Right cardiac atrium (tissue), 5 donors: Measurements from ENCODE around the gene ZNF716. TPM values are rescaled to one million over a fixed set of nuclear protein-coding genes. Genes with fewer than 3 reads are reported as not detected.
"Not testable (repeated sequence)": the region's sequence is repeated elsewhere in the genome, so short reads cannot be mapped to it uniquely, and the experiment has no call there.

Source experiments
- ATAC-seq, 2 donors: fragments of 200-7000 bp; cut with Tn5 transposase; one replicate each; pipeline versions ENCODE4 v1.8.0 to v1.9.1; 2020; ENCODE audit warnings: moderate library complexity in 2 of 2, mild to moderate bottlenecking in 1 of 2
- DNase-seq, 3 donors: peaks; one replicate each; pipeline ENCODE4 v3.0.0-alpha.2; 2020
- H3K27ac ChIP-seq: one replicate; pipeline ENCODE4 v1.5.1; 2013; ENCODE audit warnings: mild to moderate bottlenecking, low read length, control low read depth, moderate library complexity
- H3K27me3 ChIP-seq: one replicate; pipeline ENCODE4 v1.6.1; 2013; ENCODE audit not compliant: control insufficient read depth, insufficient read depth
- H3K4me1 ChIP-seq: one replicate; pipeline ENCODE4 v1.6.1; 2013; ENCODE audit warnings: low read length; ENCODE audit not compliant: control insufficient read depth, insufficient read depth
- H3K4me3 ChIP-seq: one replicate; pipeline ENCODE4 v1.5.1; 2013; ENCODE audit warnings: low read length, control low read depth
- H3K9me3 ChIP-seq: one replicate; pipeline ENCODE4 v1.6.1; 2013; ENCODE audit warnings: low read length; ENCODE audit not compliant: control insufficient read depth
- WGBS: extraction: QIAGEN DNeasy Blood & Tissue Kit; methylation state at CpG from one replicate; pipeline ENCODE4 v1.1.7; 2013; 5-methylcytosine and 5-hydroxymethylcytosine counted together
- intact Hi-C, 4 donors: fragments of 100-400 bp; cut with DNase I; formaldehyde crosslinking; loops; one replicate each; pipeline versions ENCODE4 v1.11.0 to v1.14.0; 2022 to 2023
- polyA plus RNA-seq: library from polyadenylated mRNA; stranded (reverse); fragments of 200-250 nt; gene quantifications from one replicate; pipeline ENCODE4 v1.2.3, GENCODE V29; 2013
- total RNA-seq, 4 donors: library from RNA; stranded (reverse); fragmentation: NEBNext Ultra II Directional; extraction: Animal tissue kit (Norgen Biotek cat#: 25700); gene quantifications; one replicate each; pipeline ENCODE4 v1.2.1, GENCODE V29; 2021
- donor health status: healthy with polysubstance abuse.
- donor health status: DM: no; HTN: yes; CAD: no.
- donor health status: DM: no; HTN: no; CAD: no.
- donor health status: DM: no; HTN: yes; CAD: no; lungs with severe emphysema.
- donor health status: DM: yes; HTN: yes; CAD: no.

ZNF716 gene
- total and polyA plus RNA-seq, 5 donors = not detected

DNA sequence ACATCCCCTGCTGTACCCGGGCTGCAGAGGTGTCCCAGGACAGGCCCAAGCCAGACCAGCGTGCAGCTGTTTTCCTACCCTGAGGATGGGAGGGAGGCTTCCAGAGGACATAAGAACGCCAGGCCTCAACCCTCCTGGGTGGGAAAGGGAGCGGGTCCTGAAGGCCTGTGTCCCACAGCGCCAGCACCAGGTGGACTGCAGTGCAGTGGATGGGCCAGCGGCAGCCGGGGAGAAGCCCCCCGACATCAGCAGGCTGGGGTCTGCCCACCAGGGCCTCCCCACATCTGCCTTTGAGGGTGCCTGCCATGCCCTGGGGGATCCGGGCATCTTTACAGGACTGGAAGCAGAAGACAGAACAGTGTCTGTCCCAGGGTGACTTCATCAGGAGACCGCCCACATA, 22.8 kb upstream of the ZNF716 start:
- DNase-seq (no peak), ATAC-seq (no peak)
- intact Hi-C loops = no loop called here
- H3K27ac ChIP-seq = no peak overlapping the region
- H3K9me3 ChIP-seq = no peaks in the 10 kb centered on the region
- no peaks in the 10 kb centered on the region for H3K27me3 ChIP-seq
- no peak overlapping the region for H3K4me3 ChIP-seq
- 91% methylated on average over 10 of the region's 10 CpGs for WGBS
- H3K4me1 ChIP-seq = no peaks in the 10 kb centered on the region

- no peak overlapping the region for H3K4me3 ChIP-seq
- H3K9me3 ChIP-seq = no peaks in the 10 kb centered on the region
- ATAC-seq (no peak), DNase-seq (no peak)
- no peaks in the 10 kb centered on the region for H3K27me3 ChIP-seq
- intact Hi-C loops = no loop called here
- no peaks in the 10 kb centered on the region for H3K4me1 ChIP-seq
- 79% methylated on average over 8 of the region's 8 CpGs for WGBS
- no peak overlapping the region for H3K27ac ChIP-seq
Observed at GRCh38 chr7:57427594-57427993, 22.4 kb upstream of the ZNF716 start.

DNA sequence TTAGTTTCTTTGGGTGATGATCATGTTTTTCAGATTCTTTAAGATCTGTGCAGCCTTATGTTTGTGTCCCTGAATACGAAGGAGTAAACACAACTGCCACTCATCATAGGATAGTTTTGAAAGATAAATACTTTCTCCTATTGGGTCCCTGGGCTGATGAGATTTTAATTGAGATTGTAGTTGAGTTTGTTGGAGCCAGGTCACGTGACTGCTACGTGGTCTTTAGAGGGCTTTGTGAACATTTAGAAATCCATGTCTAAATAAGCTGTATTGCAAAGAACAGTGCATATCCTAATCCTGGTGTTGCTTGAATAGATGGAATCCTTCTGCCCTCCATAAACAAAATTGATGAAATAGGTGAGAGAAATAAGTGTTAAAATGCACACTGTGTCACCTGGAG, 17.4 kb upstream of the ZNF716 start:
- 42% methylated on average over 3 of the region's 3 CpGs for WGBS
- intact Hi-C loops = no loop called here
- no peaks in the 10 kb centered on the region for H3K4me1 ChIP-seq

DNA sequence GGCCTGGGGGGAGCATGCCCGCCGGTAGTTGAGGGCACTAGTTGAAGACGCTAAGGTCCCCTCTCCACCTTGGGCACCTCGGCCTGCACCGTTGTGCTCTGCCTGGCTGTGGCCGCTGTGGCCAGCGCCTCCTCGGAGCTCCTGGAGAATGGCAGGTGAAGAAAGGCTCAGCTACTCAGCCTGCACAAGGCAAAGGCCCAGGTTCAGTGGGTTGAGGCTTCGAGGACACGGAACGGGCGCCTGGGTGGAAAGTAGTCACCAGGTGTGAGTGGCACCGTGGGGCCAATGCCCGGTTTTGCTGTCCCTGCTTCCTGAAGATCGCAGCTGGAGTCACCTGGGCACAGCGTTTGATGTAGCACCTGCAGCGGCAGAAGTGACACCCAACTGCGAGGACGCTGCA, 12.4 kb upstream of the ZNF716 start:
- intact Hi-C loops = no loop called here
- Histone ChIP-seq H3K4me1 (no peaks in the 10 kb centered on the region), H3K27ac (no peak overlapping the region), H3K4me3 (no peak overlapping the region), H3K27me3 (no peaks in the 10 kb centered on the region), H3K9me3 (no peaks in the 10 kb centered on the region)
- ATAC-seq (no peak), DNase-seq (no peak)
- 88% methylated on average over 19 of the region's 19 CpGs for WGBS

More for the DNA sequence above, 17.4 kb upstream of the ZNF716 start:
- Histone ChIP-seq H3K4me3 (no peak overlapping the region), H3K27ac (no peak overlapping the region), H3K27me3 (no peaks in the 10 kb centered on the region), H3K9me3 (no peaks in the 10 kb centered on the region)
- ATAC-seq (no peak), DNase-seq (no peak)

GRCh38 chr7:57438244-57438643, 11.7 kb upstream of the ZNF716 start:
- H3K4me1 ChIP-seq = no peaks in the 10 kb centered on the region
- no peaks in the 10 kb centered on the region for H3K27me3 ChIP-seq
- intact Hi-C loops = no loop called here
- WGBS = 72% methylated on average over 7 of the region's 7 CpGs
- no peak overlapping the region for H3K27ac ChIP-seq
- peak in 1 of 2 donors; percentile 20 for ATAC-seq
- DNase-seq = no peak
- peaks cover 2% of the 10 kb centered on the region for H3K9me3 ChIP-seq
- no peak overlapping the region for H3K4me3 ChIP-seq

GRCh38 chr7:57443567-57443966, 6.4 kb upstream of the ZNF716 start:
- DNase-seq (no peak), ATAC-seq (no peak)
- intact Hi-C loops = no loop called here
- no peaks in the 10 kb centered on the region for H3K27me3 ChIP-seq
- H3K4me1 ChIP-seq = no peaks in the 10 kb centered on the region
- no peak overlapping the region for H3K4me3 ChIP-seq
- no peak overlapping the region for H3K27ac ChIP-seq
- H3K9me3 ChIP-seq = peaks cover 2% of the 10 kb centered on the region

DNA sequence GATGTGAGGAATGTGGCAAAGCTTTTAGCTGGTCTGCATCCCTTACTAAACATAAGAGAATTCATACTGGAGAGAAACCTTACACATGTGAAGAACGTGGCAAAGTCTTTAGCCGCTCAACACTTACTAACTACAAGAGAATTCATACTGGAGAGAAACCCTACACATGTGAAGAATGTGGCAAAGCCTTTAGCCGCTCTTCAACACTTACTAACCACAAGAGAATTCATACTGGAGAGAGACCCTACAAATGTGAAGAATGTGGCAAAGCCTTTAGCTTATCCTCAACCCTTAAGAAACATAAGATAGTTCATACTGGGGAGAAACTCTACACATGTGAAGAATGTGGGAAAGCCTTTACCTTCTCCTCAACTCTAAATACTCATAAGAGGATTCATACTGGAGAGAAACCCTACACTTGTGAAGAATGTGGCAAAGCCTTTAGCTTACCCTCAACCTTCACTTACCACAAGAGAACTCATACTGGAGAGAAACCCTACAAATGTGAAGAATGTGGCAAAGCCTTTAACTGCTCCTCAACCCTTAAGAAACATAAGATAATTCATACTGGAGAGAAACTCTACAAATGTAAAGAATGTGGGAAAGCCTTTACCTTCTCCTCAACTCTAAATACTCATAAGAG, 19.3 kb downstream of the ZNF716 start:
- H3K4me1 ChIP-seq, H3K9me3 ChIP-seq, H3K27me3 ChIP-seq, DNase-seq, H3K27ac ChIP-seq, H3K4me3 ChIP-seq, intact Hi-C loops, ATAC-seq: not testable (repeated sequence)
- WGBS = 70% methylated on average over 3 of the region's 3 CpGs

DNA sequence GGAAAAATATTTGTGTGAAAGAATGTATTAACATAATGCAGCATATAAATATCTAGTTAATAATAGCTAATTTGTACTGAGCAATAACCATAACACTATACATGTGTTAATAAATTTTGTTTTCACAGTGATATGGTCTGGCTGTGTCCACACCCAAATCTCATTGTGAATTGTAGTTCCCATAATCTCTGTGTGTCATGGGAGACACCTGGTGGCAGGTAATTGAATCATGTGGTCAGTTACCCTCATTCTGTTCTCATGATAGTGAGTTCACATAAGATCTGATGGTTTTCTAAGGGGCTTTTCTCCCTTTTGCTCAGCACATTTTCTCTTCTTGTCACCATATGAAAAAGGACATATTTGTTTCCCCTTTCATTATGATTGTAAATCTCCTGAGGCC, 30.3 kb downstream of the ZNF716 start:
- intact Hi-C loops = loop anchor here in 1 of 4 donors (2.0 kb wide), 1 partner anchor 172 kb away; no protein-coding TSS in a partner anchor
- H3K27me3 ChIP-seq, ATAC-seq, H3K4me3 ChIP-seq, DNase-seq, H3K27ac ChIP-seq, H3K4me1 ChIP-seq, H3K9me3 ChIP-seq: not testable (repeated sequence)

DNA sequence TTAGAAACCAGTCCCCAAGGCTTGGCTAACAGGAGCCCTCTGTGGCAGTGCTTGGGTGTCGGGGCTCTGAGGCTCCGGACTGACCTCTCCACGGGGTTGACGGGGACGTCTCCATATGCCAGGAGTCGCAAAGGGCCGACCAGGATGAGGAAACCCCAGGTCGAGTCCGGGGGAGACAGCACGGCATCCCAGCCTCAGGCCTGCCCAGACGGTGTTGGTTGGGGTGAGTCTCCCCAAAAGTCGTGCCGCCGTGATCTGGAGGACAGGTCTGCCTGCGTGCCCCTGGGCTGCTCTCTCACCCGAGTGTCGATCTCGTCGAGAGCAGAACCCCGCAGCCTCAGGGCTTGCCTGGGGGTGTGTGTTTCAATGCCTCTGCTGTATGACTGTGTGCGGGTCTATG, 35.0 kb downstream of the ZNF716 start:
- H3K9me3 ChIP-seq, H3K4me1 ChIP-seq, ATAC-seq, H3K4me3 ChIP-seq, H3K27me3 ChIP-seq, H3K27ac ChIP-seq, intact Hi-C loops: not testable (repeated sequence)
- WGBS = 82% methylated on average over 21 of the region's 21 CpGs
- DNase-seq = peak in 2 of 3 donors; percentile 30 to 31

DNA sequence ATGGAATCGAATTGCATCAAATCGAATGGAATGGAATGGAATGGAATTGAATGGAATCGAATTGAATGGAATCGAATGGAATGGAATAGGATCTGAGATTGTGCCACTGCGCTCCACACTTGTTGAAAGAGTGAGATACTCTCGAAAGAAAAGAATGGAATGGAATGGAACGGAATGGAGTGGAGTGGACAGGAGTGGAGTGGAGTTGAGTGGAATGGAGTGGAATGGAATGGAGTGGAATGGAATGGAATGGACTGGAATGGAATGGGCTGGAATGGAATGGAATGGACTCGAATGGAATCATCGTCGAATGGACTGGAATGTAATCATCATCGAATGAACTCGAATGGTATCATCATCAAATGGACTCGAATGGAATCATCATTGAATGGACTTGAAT, 38.0 kb downstream of the ZNF716 start:
- intact Hi-C loops = no loop called here
- no peak overlapping the region for H3K4me3 ChIP-seq
- ATAC-seq (no peak), DNase-seq (no peak)
- H3K4me1 ChIP-seq = no peaks in the 10 kb centered on the region
- H3K27me3 ChIP-seq = no peaks in the 10 kb centered on the region
- WGBS = 77% methylated on average over 13 of the region's 13 CpGs
- H3K27ac ChIP-seq = no peak overlapping the region
- peaks cover 4% of the 10 kb centered on the region for H3K9me3 ChIP-seq

DNA sequence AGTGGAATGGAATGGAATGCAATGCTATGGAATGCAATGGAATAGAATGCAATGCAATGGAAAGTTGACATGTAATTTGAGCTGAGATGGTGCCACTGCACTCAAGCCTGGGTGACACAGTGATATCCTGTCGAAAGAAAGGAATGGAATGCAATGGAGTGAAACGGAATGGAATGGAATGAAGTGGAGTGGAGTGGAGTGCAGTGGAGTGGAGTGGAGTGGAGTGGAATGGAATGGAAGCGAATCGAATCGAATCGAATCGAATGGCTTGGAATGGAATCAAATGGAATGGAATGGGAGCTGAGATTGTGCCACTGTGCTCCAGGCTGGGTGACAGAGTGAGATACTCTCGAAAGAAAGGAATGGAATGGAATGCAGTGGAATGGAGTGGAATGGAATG, 45.1 kb downstream of the ZNF716 start:
- WGBS = 76% methylated on average over 8 of the region's 8 CpGs
- H3K27ac ChIP-seq, H3K9me3 ChIP-seq, ATAC-seq, DNase-seq, H3K4me1 ChIP-seq, H3K27me3 ChIP-seq, intact Hi-C loops, H3K4me3 ChIP-seq: not testable (repeated sequence)

DNA sequence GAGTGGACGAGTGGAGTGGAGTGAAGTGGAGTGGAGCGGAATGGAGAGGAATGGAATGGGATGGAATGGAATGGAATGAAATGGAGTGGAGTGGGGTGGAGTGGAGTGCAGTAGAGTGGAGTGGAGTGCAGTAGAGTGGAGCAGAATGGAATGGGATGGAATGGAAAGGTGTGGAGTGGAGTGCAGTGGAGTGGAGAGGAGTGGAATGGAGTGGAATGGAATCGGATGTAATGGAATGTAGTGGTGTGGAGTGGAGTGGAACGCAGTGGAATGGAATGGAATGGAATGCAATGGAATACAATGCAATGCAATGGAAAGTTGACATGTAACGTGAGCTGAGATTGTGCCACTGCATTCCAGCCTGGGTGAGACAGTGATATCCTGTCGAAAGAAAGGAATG, 46.4 kb downstream of the ZNF716 start:
- no peak overlapping the region for H3K27ac ChIP-seq
- no peaks in the 10 kb centered on the region for H3K4me1 ChIP-seq
- peaks cover 7% of the 10 kb centered on the region for H3K9me3 ChIP-seq
- ATAC-seq = peak in 1 of 2 donors; percentile 29
- H3K27me3 ChIP-seq = no peaks in the 10 kb centered on the region
- no peak for DNase-seq
- H3K4me3 ChIP-seq = no peak overlapping the region
- intact Hi-C loops = no loop called here
- 61% methylated on average over 6 of the region's 6 CpGs for WGBS
